AG10803 (cell line): ENCODE data around the gene MBTD1.
A peak's percentile ranks its signal among the peaks of the same experiment; 100 is the strongest.

Experiments used
- DNase-seq: peaks from one replicate; pipeline ENCODE4 v3.0.0; 2010; ENCODE audit warnings: low read depth
- H3K4me3 ChIP-seq: 2 replicates; pipeline ENCODE4 v1.5.1; 2011; ENCODE audit warnings: mild to moderate bottlenecking, low read length, control low read depth
- TF ChIP-seq, protein P1 (sequence below): conservative IDR thresholded peaks from 2 replicates; pipeline ENCODE4 v1.5.1; 2011; ENCODE audit warnings: mild to moderate bottlenecking, low read length, control low read depth, inconsistent platforms

MBTD1 gene

DNA sequence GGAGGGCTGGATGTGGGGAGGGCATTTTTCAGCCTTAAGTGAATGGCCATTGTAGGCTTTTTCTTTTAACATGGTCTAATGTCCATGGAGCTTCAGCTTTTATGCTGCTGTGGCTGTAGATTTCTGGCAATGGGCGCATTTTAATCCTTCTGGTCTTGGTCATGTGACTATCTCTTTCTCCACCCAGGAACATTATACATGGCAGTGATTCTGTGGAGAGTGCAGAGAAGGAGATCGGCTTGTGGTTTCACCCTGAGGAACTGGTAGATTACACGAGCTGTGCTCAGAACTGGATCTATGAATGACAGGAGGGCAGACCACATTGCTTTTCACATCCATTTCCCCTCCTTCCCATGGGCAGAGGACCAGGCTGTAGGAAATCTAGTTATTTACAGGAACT, 98.3 kb downstream of the MBTD1 start:
- DNase-seq, result no peak
- TF ChIP-seq, protein P1, sequence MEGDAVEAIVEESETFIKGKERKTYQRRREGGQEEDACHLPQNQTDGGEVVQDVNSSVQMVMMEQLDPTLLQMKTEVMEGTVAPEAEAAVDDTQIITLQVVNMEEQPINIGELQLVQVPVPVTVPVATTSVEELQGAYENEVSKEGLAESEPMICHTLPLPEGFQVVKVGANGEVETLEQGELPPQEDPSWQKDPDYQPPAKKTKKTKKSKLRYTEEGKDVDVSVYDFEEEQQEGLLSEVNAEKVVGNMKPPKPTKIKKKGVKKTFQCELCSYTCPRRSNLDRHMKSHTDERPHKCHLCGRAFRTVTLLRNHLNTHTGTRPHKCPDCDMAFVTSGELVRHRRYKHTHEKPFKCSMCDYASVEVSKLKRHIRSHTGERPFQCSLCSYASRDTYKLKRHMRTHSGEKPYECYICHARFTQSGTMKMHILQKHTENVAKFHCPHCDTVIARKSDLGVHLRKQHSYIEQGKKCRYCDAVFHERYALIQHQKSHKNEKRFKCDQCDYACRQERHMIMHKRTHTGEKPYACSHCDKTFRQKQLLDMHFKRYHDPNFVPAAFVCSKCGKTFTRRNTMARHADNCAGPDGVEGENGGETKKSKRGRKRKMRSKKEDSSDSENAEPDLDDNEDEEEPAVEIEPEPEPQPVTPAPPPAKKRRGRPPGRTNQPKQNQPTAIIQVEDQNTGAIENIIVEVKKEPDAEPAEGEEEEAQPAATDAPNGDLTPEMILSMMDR, result no peak
- no peak overlapping the region for H3K4me3 ChIP-seq

DNA sequence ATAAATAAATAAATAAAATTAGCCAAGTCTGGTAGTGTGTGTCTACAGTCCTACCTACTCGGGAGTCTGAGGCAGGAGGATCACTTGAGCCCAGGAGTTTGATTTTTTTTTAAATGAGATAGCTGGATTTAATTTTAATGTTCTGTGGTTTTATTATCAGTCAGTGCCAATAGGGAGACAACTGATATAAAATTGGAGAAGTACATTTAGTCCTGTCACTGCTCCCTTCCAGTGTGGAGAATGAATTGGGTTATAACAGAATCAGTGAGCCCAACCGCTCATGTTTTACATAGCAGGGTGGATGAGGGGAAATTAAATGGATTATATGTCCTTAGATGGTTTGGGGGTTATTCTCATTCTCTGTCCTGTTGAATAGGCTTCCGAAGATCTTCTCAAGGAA, 100.2 kb downstream of the MBTD1 start:
- TF ChIP-seq, protein P1, result no peak
- DNase-seq, result no peak
- no peak overlapping the region for H3K4me3 ChIP-seq

DNA sequence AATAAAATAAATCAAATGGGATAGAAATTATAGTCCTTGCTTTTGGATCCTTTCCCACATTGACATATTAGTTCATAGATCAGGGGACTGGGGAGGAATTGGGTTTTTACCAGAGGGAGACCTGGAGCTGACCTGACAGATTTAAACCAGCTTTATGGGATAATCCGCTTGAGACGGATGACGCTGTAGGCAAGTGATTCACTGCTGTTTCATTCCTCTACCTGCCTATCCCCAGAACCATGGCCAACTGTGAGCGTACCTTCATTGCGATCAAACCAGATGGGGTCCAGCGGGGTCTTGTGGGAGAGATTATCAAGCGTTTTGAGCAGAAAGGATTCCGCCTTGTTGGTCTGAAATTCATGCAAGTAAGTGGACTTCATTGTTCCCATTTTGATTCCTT, 104.4 kb downstream of the MBTD1 start:
- no peak for DNase-seq
- TF ChIP-seq, protein P1, result no peak
- H3K4me3 ChIP-seq, result no peak overlapping the region

- peak; percentile 17 for DNase-seq
- TF ChIP-seq, protein P1, result no peak
- peak overlapping the region; percentile 96 for H3K4me3 ChIP-seq
Observed at GRCh38 chr17:51154176-51154575, 105.7 kb downstream of the MBTD1 start.

DNA sequence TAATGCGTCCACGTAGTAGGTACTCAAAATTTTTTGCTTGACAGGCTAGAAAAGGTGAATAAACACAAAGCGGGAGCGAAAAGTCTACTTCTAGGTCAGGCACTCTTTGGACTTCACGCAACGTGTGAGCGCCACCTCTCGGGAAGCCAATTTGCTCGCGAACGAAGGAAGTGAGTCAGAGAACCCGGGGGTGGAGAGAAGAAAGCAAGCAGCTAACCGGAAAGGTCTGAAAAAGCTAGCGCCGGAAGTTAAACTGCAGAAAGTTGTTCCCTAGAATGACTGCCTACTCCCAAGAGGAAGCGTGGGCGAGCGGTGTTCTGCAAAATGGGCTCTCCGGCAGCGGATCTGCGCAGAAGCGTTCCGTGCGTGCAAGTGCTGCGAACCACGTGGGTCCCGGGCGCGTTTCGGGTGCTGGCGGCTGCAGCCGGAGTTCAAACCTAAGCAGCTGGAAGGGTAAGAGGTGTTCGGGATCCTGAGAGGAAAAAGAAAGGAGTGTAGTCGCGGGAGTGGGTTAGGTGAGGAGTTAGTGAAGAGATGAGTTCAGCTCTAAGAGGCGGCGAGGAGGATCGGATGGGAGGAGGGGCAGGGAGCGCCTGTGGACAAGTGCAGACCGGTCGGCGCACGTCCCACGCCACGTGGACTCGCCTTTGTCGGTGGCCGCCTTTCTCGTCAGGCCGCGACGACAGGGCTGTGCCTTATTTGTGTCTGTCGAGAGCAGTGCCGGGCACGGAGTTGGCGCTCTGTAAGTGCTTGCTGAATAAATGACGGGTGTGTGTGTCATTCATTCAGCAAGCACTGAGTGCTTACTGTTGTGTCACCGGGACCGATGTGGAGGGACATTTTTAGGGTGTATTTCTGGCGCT, 106.4 kb downstream of the MBTD1 start, which contains the start of gene NME1:
NME1 (plus strand) TSS at position 350 of the 863 bp plus-strand sequence. CDS start 2,096 bp downstream, outside the sequence.
- TF ChIP-seq, protein P1, result peak; percentile 90
- DNase-seq, result peak; percentile 100
- H3K4me3 ChIP-seq, result peak within 1 kb of the TSS; percentile 96

DNA sequence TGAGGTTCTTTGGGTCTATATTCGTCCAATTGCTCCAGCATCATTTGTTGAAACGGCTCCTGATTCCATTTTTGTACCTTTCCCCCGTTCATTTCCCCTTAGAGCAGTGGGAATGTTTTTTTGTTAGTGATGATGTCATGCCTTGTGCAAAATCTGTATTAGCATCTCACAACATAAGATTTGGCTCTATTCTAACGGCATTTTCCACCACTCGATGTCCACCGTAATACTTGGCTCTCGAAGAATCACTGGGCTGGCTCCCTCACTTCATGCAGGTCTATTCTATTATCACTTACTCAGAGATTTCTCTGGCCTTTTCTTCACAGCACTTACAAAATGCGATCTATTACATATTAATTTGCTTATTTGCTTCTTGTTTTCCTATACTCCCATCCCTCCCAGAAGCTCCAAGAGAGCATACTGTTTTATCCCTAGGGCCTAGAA, 107.1 kb downstream of the MBTD1 start:
- TF ChIP-seq, protein P1, result no peak
- H3K4me3 ChIP-seq, result peak overlapping the region; percentile 45
- no peak for DNase-seq

DNA sequence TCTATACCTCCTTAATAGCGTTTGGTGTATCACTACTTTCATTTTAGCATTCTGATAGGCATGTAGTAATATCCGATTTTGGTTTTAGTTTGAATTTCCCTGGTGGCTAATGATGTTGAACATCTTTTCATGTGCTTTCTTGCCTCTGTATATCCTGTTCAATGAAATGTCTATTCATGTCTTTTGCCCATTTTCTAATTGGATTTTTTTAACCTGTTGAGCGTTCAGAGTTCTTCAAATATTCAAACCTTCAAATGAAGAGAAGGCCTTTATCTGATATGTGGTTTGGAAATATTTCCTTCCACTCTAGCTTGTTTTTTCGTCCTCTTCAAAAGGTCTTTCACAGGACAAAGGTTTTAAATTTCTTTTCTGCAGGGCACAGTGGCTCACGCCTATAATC, 108.9 kb downstream of the MBTD1 start:
- H3K4me3 ChIP-seq, result no peak overlapping the region
- TF ChIP-seq, protein P1, result no peak
- no peak for DNase-seq
